PC-3 (cell line): ENCODE measurements around the gene ZNRF1.

Experiments
- CTCF ChIP-seq: fragments of 300-600 bp; sonication (generic); conservative IDR thresholded peaks from 2 replicates; pipeline ENCODE4 v1.5.1; 2017; ENCODE audit warnings: antibody characterized with exemption, low read depth, mild to moderate bottlenecking, low read length
- EZH2 ChIP-seq: fragments of 300-600 bp; sonication (generic); IDR thresholded peaks from one replicate; pipeline ENCODE4 v1.6.1; 2017; ENCODE audit warnings: antibody characterized with exemption, mild to moderate bottlenecking, low read length; ENCODE audit not compliant: unreplicated experiment
- EZH2phosphoT487 ChIP-seq: fragments of 300-600 bp; sonication (generic); IDR thresholded peaks from 2 replicates; pipeline ENCODE4 v1.6.1; 2018; ENCODE audit warnings: mild to moderate bottlenecking, antibody characterized with exemption, low read length, borderline replicate concordance

GRCh38 chr16:75074304-75074793 is 75.5 kb downstream of the ZNRF1 start:
- TF ChIP-seq CTCF (no peak), EZH2 (no peak), EZH2phosphoT487 (no peak)
